AG09309 (cell line): ENCODE data around the gene PACSIN1.

Experiments
- DNase-seq: peaks from one replicate; pipeline ENCODE4 v3.0.0-alpha.2; 2010; ENCODE audit warnings: low read depth
- H3K4me3 ChIP-seq: 2 replicates; pipeline ENCODE4 v1.5.1; 2011; ENCODE audit warnings: mild to moderate bottlenecking, low read depth, low read length, moderate library complexity; ENCODE audit not compliant: control insufficient read depth
- CTCF ChIP-seq: IDR thresholded peaks from 2 replicates; pipeline ENCODE4 v1.5.1; 2011; ENCODE audit warnings: mild to moderate bottlenecking, low read depth, low read length, inconsistent platforms; ENCODE audit not compliant: insufficient read depth, control insufficient read depth; ENCODE audit errors: missing control alignments

The PACSIN1 gene

GRCh38 chr6:34465531-34466241, at the start of gene PACSIN1:
Gene PACSIN1, plus strand, starts transcription at chr6:34466076. Its CDS starts 60,230 bp downstream, at chr6:34526306.
- TF ChIP-seq CTCF: no peak
- no peak for DNase-seq
- peak within 1 kb of the TSS; percentile 20 for H3K4me3 ChIP-seq

GRCh38 chr6:34416877-34417371, 49.0 kb upstream of the PACSIN1 start:
- DNase-seq: no peak
- H3K4me3 ChIP-seq: no peak overlapping the region
- no peak for TF ChIP-seq CTCF

- H3K4me3 ChIP-seq: no peak overlapping the region
- TF ChIP-seq CTCF: no peak
- no peak for DNase-seq
Observed at GRCh38 chr6:34418367-34418766, 47.5 kb upstream of the PACSIN1 start.

GRCh38 chr6:34423254-34423653, 42.6 kb upstream of the PACSIN1 start:
- H3K4me3 ChIP-seq: no peak overlapping the region
- no peak for TF ChIP-seq CTCF
- no peak for DNase-seq

GRCh38 chr6:34424200-34425131, 41.4 kb upstream of the PACSIN1 start:
- no peak for TF ChIP-seq CTCF
- no peak for DNase-seq
- peak overlapping the region; percentile 88 for H3K4me3 ChIP-seq

GRCh38 chr6:34425132-34425497, 40.8 kb upstream of the PACSIN1 start:
- TF ChIP-seq CTCF: no peak
- peak overlapping the region; percentile 88 for H3K4me3 ChIP-seq
- DNase-seq: no peak
